Measurements from ENCODE around the gene INSYN1.
"Not testable (repeated sequence)": the region's sequence is repeated elsewhere in the genome, so short reads cannot be mapped to it uniquely, and the experiment has no call there.

INSYN1 gene

GRCh38 chr15:73786538-73786937, 33.4 kb upstream of the INSYN1 start:
- H3K27me3 ChIP-seq = peaks cover 0 to 8% of the 10 kb centered on the region in 2 donors
- no peaks in the 10 kb centered on the region for H3K9me3 ChIP-seq
- no peak overlapping the region for H3K27ac ChIP-seq
- intact Hi-C loops (cut with DNase I; ENCODE audit: low total_unique reads) = no loop called here
- peaks cover 0 to 8% (median 0%) of the 10 kb centered on the region in 4 donors for H3K4me1 ChIP-seq
- H3K4me3 ChIP-seq = no peak overlapping the region
- no peaks in the 10 kb centered on the region for H3K36me3 ChIP-seq
- TF ChIP-seq CTCF (IDR thresholded peaks at IDR 0.05) = no peak
- no peak for DNase-seq

GRCh38 chr15:73785256-73786014, 32.3 kb upstream of the INSYN1 start:
- intact Hi-C loops (cut with DNase I; ENCODE audit: low total_unique reads); H3K9me3 ChIP-seq; H3K27ac ChIP-seq; H3K4me1 ChIP-seq; H3K4me3 ChIP-seq; DNase-seq; H3K36me3 ChIP-seq: not testable (repeated sequence)
- peaks cover 0 to 14% of the 10 kb centered on the region in 2 donors for H3K27me3 ChIP-seq

- H3K4me3 ChIP-seq = no peak overlapping the region
- H3K27ac ChIP-seq = no peak overlapping the region
- H3K27me3 ChIP-seq = peaks cover 0 to 14% of the 10 kb centered on the region in 2 donors
- intact Hi-C loops (cut with DNase I; ENCODE audit: low total_unique reads) = no loop called here
- no peaks in the 10 kb centered on the region for H3K9me3 ChIP-seq
- no peak for TF ChIP-seq CTCF (IDR thresholded peaks at IDR 0.05)
- DNase-seq = no peak
- no peaks in the 10 kb centered on the region for H3K36me3 ChIP-seq
- H3K4me1 ChIP-seq = peaks cover 0 to 8% (median 0%) of the 10 kb centered on the region in 4 donors
These were observed 31.1 kb upstream of the INSYN1 start for GRCh38 chr15:73784291-73784690.

- no peak overlapping the region for H3K4me3 ChIP-seq
- intact Hi-C loops (cut with DNase I; ENCODE audit: low total_unique reads) = no loop called here
- no peaks in the 10 kb centered on the region for H3K9me3 ChIP-seq
- no peak for TF ChIP-seq CTCF (IDR thresholded peaks at IDR 0.05)
- H3K27ac ChIP-seq = no peak overlapping the region
- no peaks in the 10 kb centered on the region for H3K36me3 ChIP-seq
- peaks cover 0 to 7% of the 10 kb centered on the region in 2 donors for H3K27me3 ChIP-seq
- DNase-seq = no peak
- peaks cover 0 to 8% (median 0%) of the 10 kb centered on the region in 4 donors for H3K4me1 ChIP-seq
These were observed 29.3 kb upstream of the INSYN1 start for GRCh38 chr15:73782344-73782959.

- peaks cover 0 to 7% of the 10 kb centered on the region in 2 donors for H3K27me3 ChIP-seq
- peaks cover 0 to under 1% (median 0%) of the 10 kb centered on the region in 4 donors for H3K4me1 ChIP-seq
- intact Hi-C loops (cut with DNase I; ENCODE audit: low total_unique reads) = no loop called here
- TF ChIP-seq CTCF (IDR thresholded peaks at IDR 0.05) = no peak
- no peaks in the 10 kb centered on the region for H3K9me3 ChIP-seq
- H3K36me3 ChIP-seq = no peaks in the 10 kb centered on the region
- DNase-seq = no peak
- no peak overlapping the region for H3K27ac ChIP-seq
- H3K4me3 ChIP-seq = no peak overlapping the region
These were observed 28.1 kb upstream of the INSYN1 start for GRCh38 chr15:73781038-73781925.
